NCI-H128 (cell line): ENCODE data around the gene CSF1.

Experiments used
- DNase-seq: peaks from one replicate; lab custom pipeline; 2025; ENCODE audit not compliant: unreplicated experiment; lab: John Stamatoyannopoulos, UW

The CSF1 gene

GRCh38 chr1:109882288-109883245 is 28.1 kb upstream of the CSF1 start:
- DNase-seq: no peak

DNA sequence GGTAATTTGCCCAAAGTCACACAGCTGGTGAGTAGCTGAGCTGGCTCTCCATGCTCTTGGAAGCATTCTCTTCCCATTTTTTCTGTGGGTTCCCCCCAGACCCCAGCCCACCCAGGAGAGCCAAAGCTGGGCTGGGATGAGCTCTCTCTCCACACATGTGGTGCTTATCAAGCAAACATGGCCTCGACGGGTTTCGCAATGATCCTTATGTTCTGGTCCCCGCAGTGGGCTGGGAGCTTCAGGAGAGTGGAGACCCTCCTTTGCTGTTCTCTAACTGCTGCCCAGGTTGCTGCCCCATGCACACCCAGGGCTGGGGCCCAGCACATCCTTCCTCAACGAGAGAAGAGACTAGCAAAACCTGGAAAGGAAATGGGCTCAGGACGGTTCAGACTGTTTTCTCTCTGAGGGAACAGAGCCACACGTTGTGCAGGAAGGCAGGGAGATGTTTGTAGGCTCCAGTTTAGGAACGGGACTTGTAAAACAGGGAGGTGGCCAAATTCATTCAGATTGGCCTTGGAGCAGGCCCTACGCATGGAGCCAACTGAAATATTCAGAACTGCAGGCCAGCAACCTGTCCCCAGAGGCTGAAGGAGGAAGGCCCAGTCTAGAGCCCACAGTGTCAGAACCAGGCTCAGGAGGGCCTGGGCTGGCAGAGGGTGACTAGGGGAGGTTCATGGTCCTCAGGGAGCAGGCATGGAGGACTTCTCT is 27.2 kb upstream of the CSF1 start:
- DNase-seq: no peak

GRCh38 chr1:109884242-109884891 is 26.3 kb upstream of the CSF1 start:
- DNase-seq: no peak

- no peak for DNase-seq
Observed at GRCh38 chr1:109885589-109885988, 25.1 kb upstream of the CSF1 start.

DNA sequence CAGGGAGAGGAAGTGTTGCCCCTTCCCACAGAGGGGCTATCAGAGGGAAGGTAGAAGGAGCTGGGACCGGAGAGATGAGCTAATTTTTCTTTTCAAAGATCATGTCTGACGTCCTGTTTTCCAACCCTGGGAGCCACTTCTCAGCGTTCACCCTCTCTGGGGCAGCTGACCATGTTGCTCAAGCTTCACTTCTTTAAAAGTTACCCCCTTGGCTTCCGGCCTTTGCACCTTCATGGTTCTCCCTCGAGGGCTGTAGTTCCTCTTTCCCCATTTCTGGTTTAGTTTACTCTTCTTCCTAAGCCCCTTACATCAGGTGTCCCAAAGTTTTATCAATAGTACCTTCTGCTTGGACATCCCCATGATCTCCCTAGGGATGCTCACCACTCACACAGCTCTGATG is 23.8 kb upstream of the CSF1 start:
- no peak for DNase-seq

GRCh38 chr1:109887271-109887670 is 23.4 kb upstream of the CSF1 start:
- no peak for DNase-seq

DNA sequence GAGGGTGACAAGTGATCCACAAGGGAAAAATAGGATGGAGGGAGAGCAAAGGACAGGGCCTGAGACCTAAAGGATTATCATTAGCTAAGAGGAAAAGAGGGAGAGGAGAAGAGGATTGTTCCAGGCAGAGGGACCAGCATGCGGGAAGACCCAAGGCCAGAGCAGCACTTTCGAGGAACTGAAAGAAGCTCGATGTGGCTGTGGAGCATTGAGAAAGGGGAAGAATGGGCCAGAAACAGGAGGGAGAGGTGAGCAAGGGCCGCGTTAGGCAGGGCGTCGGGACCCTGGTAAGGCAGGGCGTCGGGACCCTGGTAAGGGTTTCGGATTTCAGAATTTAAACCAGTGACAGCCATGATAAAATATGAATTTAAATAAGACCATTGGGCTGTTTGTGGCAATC is 22.8 kb upstream of the CSF1 start:
- no peak for DNase-seq

DNA sequence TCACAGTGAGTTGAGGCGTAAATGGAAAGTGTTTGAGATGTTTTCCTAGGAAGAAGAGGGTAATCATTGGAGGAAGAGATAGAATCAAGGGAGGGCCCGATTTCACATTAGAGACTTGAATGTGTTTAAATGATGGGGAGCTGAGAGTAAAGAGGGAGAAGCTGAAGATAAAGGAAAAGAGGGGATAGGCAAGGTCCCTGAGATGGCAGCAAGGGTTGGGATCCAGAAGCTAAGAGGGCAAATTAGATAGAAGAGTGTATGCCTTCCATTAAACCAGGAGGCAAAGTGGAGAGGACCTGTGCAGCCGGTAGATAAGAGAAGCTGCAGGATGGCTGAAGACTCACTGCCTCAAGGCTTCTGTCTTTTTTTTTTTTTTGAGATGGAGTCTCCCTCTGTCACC is 21.6 kb upstream of the CSF1 start:
- DNase-seq: no peak

DNA sequence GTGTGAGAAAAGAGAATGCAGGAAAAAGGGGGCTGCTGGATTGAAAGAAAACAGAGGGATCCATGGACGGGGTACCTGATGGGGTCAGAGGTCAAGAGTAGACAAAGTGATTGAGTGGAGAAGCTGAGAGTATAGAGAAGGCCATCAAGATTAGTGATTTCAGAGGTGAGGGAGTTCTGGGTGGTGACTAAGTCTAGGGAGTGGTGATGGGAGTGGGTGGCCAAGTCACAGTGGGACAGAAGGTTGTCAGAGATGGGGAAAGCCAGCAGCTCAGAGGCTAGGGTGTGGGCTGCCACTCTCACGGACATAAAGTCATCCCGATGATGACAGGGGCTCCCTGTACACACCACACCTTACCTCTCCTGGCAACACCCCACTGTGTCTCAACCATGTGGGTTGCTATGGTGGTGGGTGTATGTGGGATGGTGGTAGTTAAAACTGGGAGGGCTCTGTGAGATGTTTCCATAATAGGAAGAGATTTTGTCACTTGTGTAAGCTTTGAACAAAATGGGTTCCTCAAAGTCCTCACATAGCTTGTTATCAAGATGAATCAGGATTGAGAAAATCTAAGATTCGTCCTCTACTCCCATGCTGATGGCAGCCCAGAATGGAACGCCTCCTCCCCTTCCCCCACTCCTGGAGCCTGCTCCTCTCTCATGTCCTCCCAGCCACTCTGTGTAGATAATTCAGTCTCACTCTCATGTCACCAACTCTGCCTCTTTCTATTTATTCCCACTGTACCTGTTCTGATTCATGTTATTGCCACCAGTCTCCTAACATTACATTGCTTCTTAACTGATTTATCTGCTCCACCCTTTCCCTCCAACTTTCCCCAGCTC is 20.3 kb upstream of the CSF1 start:
- DNase-seq: no peak

DNA sequence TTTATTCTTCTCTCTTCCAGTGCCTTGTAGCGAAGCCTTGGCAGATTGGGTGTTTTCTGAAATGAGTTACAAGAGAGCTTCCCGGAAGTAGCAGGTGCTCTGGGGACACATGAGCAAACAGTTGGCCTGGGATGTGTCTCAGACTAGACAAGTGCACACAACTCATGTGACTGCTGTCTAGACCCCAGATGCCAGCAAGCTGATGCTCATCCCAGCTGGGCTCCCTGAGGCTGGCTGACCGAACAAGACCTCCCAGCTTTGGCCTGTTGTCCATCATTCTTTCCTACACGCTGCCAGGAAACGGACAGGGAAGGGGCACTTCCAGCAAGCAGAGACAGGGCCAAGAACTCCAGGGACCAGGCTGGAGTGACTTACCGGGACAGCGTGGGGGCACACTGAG is 18.7 kb upstream of the CSF1 start:
- no peak for DNase-seq

GRCh38 chr1:109892561-109893368 is 17.9 kb upstream of the CSF1 start:
- no peak for DNase-seq

DNA sequence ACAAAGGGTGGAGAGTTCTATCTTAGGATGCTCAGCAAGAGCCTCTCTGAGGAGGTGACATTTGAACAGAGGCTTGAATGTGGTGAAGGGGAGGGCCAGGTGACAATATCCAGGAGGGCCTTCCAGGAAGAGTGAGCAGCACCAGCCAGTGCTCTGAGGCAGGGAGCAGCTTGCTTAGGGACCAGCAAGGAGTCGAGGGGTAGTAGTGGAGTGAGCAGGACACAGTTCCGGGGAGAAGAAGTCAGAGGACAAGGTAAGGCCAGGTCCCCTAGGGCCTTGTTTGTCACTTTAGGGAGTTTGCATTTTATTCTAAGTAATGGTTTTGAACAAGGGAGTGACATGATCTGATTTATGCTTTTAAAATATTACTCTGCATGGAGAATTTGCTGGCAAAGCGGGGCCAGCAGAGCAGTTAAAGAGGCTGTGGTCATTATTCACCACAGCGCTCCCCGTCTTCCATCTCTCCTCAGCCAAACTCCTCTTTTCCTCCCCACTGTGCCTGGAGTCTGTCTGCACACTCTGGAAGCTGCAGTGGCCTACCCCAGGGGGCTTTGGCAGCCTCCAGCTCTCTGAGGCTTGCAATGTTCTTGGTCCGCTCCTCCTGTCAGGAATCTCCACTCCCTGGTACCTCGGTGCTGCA is 17.0 kb upstream of the CSF1 start:
- no peak for DNase-seq

GRCh38 chr1:109894823-109895719 is 15.6 kb upstream of the CSF1 start:
- no peak for DNase-seq

DNA sequence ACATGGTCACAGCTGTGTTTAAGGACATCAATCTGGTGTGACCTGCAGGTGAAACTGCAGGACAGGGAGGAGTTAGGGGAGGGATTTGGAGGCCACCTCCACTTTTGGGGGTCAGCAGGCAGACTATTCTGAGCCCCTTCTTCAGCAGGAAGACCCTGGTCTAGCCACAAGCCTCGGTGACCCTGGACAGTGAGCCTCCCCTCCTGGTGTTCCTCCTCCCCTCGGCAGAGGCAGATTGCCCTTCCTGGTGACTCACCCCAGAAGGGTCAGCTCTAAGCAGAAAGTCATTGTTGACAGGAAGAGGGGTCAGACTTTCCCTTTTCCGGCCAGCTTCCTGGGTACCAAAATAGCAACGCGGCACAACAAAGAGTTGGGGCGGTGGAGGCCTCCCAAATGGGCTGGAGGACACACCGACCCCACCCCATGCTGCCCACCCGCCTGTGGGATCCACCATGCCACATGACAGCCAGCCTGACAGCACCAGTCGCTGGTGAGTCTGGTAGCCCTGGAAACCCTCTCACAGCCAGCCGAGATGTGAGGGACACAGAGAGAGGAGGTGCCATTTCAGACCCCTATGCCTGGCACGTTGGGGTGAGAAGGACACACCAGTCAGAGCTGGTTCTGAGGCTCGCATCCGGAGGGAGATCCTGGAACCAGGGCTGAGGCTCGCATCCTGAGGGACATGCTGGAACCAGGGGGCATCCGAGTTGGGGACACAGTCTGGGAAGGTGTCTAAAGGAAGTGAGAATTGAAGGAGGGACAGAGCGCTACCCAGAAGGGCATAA is 14.7 kb upstream of the CSF1 start:
- no peak for DNase-seq

- DNase-seq: no peak
Observed at GRCh38 chr1:109896681-109897080, 14.0 kb upstream of the CSF1 start.

- DNase-seq: no peak
Observed at GRCh38 chr1:109897259-109897955, 13.2 kb upstream of the CSF1 start.

- no peak for DNase-seq
Observed at GRCh38 chr1:109898842-109899241, 11.8 kb upstream of the CSF1 start.
